Left ventricle myocardium inferior (tissue), 1 donor: ENCODE measurements around the gene CDT1. TPM values are rescaled to one million over a fixed set of nuclear protein-coding genes. Genes with fewer than 3 reads are reported as not detected.
"Not testable (repeated sequence)": the region's sequence is repeated elsewhere in the genome, so short reads cannot be mapped to it uniquely, and the experiment has no call there.

ENCODE experiments used
- DNase-seq: peaks from one replicate; pipeline ENCODE4 v3.0.0-alpha.2; 2020
- H3K27ac ChIP-seq: fragments of 200-600 bp; replicated peaks from 2 replicates; pipeline ENCODE4 v1.8.0; 2021
- H3K27me3 ChIP-seq: fragments of 200-600 bp; 2 replicates; pipeline ENCODE4 v1.8.0; 2021; ENCODE audit warnings: low read depth
- H3K36me3 ChIP-seq: fragments of 200-600 bp; 2 replicates; pipeline ENCODE4 v1.8.0; 2021
- H3K4me1 ChIP-seq: fragments of 200-600 bp; 2 replicates; pipeline ENCODE4 v1.8.0; 2021
- H3K4me3 ChIP-seq: fragments of 200-600 bp; 2 replicates; pipeline ENCODE4 v1.8.0; 2021; ENCODE audit warnings: mild to moderate bottlenecking, moderate library complexity
- H3K9me3 ChIP-seq: fragments of 200-600 bp; replicated peaks from 2 replicates; pipeline ENCODE4 v1.8.0; 2021
- intact Hi-C: fragments of 100-400 bp; cut with micrococcal nuclease; formaldehyde crosslinking; loops from one replicate; pipeline ENCODE4 v1.11.0; 2022
- total RNA-seq: library from RNA; stranded (reverse); fragmentation: NEBNext Ultra II Directional; extraction: Animal tissue kit (Norgen Biotek cat#: 25700); gene quantifications from one replicate; pipeline ENCODE4 v1.2.1, GENCODE V29; 2021
- TF ChIP-seq, protein P1 (sequence below): fragments of 200-600 bp; IDR thresholded peaks from 2 replicates; pipeline ENCODE4 v1.8.0; 2021; ENCODE audit warnings: antibody characterized with exemption, mild to moderate bottlenecking, borderline replicate concordance
- donor health status: DM: no; HTN: yes; CAD: no; lungs with severe emphysema.

The CDT1 gene
- total RNA-seq, 1 donor from 2014 or later = 0.63 TPM

DNA sequence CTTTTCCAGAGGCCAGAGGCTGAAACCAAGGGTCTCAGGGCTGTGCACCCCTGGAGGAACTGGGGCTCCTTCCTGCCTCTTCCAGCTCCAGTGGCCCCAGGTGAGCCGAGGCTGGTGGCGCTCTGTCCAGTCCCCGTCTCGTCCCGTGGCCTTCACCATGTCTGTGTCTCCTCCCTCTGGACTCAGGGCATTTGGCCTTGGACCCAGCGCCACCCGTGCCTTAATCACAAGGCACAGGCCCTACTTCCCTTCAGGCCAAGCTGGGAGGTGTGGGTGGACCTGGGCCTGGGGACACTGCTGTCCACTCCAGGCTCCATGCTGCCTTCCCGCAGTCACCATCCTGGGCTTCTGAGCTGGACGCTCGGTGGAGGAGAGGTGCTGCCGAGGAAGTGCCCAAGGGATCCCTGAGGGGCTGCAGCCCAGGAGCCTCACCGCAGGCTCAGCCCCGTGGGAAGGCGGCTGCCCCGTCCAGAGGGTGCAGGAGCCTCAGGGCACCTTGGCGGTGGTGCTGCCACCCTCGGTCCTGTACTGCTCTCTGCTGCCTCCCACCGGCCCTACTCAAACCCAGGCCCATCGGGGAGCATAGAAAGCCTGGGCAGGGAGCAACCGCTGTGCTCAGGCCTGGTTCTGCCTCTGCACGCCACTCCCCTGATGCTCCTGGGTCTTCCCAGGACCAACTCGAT lies 17.7 kb downstream of the CDT1 start:
- Histone ChIP-seq H3K27ac (no peak overlapping the region), H3K9me3 (no peaks in the 10 kb centered on the region), H3K27me3 (no peaks in the 10 kb centered on the region), H3K4me3 (no peak overlapping the region), H3K4me1 (no peaks in the 10 kb centered on the region), H3K36me3 (peaks cover 34% of the 10 kb centered on the region)
- no peak for DNase-seq
- intact Hi-C loops = no loop called here
- TF ChIP-seq, protein P1, sequence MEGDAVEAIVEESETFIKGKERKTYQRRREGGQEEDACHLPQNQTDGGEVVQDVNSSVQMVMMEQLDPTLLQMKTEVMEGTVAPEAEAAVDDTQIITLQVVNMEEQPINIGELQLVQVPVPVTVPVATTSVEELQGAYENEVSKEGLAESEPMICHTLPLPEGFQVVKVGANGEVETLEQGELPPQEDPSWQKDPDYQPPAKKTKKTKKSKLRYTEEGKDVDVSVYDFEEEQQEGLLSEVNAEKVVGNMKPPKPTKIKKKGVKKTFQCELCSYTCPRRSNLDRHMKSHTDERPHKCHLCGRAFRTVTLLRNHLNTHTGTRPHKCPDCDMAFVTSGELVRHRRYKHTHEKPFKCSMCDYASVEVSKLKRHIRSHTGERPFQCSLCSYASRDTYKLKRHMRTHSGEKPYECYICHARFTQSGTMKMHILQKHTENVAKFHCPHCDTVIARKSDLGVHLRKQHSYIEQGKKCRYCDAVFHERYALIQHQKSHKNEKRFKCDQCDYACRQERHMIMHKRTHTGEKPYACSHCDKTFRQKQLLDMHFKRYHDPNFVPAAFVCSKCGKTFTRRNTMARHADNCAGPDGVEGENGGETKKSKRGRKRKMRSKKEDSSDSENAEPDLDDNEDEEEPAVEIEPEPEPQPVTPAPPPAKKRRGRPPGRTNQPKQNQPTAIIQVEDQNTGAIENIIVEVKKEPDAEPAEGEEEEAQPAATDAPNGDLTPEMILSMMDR = no peak

DNA sequence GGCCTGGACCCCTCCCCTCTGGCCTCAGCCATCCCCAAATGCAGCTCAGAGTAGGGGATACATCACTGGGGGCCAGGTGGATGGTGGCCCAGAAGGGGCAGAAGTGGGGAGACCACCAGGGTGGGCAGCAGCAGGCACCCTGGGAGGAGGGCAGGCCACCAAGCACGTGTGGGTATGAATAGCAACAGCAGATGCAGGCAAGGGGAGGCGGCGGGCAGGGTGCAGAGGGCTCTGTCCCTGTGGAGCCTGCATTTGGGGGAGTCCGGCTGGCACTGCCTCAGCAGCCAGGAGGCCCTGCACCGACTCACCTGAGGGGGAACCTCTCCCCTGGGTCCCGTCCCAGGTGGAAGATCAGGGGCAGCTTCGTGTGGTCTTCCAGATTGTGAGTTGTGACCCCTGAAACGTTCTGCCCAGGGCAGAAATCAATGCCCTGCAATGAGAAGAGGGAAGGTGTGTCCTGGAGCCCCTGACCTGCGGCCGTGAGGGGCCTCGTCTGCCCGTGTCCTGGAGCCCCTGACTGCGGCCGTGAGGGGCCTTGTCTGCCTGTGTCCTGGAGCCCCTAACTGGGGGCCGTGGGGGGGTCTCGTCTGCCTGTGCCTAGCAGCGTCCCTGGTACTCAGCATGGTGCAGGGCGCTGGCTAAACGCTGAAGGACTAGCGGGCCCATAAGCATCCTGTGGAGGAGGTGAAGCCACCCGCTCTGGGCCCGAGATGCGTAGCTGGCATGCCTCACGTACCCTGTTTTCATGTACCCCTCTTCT lies 18.9 kb downstream of the CDT1 start:
- H3K27me3 ChIP-seq = no peaks in the 10 kb centered on the region
- intact Hi-C loops = no loop called here

DNA sequence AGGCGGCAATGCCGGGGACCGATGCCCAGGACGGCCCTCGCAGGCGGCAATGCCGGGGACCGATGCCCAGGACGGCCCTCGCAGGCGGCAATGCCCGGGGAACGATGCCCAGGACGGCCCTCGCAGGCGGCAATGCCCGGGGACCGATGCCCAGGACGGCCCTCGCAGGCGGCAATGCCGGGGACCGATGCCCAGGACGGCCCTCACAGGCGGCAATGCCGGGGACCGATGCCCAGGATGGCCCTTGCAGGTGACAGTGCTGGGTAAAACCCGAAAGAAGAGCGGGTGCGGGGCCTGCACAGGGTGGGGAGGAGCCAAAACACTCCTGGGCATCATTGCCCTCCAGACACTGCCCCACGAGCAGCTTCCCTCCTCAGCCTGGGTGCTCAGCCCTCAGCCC lies 20.1 kb downstream of the CDT1 start:
- H3K4me3 ChIP-seq, intact Hi-C loops, H3K27me3 ChIP-seq, DNase-seq, H3K27ac ChIP-seq, H3K9me3 ChIP-seq, H3K4me1 ChIP-seq: not testable (repeated sequence)
- H3K36me3 ChIP-seq = peaks cover 55% of the 10 kb centered on the region

More for the DNA sequence above, 18.9 kb downstream of the CDT1 start:
- Histone ChIP-seq H3K27ac (no peak overlapping the region), H3K36me3 (peaks cover 44% of the 10 kb centered on the region), H3K4me3 (no peak overlapping the region), H3K9me3 (no peaks in the 10 kb centered on the region), H3K4me1 (no peaks in the 10 kb centered on the region)
- no peak for DNase-seq
- TF ChIP-seq, protein P1 = no peak

DNA sequence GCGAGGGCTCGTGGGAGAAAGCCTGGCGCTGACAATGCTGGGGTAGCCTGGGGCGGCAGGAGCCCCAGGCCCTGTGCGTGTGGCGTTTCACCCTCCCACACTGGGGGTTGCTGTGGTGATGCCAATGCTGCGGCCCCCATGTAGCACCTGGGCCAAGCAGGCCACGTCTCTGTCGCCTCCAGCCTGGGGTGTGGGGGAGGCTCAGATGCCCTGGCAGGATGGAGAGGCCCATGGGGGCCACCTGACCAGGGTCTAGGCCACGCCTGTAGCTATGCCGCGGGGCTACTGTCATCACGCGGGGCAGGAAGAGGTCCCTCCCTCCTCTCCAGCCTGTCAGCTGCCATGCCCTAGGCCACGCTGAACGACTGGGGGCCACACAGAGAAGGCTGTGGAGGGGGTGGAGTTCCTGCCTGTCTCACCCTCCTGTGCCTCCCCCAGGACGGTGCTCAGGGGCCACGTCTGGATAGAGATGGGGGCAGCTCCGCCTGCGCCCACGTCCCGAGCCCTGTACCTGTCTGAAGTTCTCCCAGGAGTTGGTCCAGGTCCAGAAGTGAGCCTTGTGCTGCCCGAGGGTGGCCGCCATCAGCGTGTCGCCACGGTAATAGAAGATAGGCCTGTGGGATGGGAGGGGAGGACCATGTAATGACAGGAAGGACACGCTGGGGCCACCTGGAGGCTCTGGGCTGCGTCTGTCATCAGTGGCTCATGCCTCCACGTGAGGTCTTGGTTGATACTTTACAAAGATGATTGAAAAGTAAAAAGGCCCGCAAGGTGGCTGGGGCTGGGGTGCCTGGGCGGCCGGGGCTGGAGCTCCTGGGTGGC lies 20.9 kb downstream of the CDT1 start:
- Histone ChIP-seq H3K4me1 (no peaks in the 10 kb centered on the region), H3K36me3 (peaks cover 56% of the 10 kb centered on the region), H3K9me3 (no peaks in the 10 kb centered on the region), H3K27ac (no peak overlapping the region), H3K27me3 (no peaks in the 10 kb centered on the region), H3K4me3 (no peak overlapping the region)
- DNase-seq = no peak
- intact Hi-C loops = no loop called here
- TF ChIP-seq, protein P1 = no peak

DNA sequence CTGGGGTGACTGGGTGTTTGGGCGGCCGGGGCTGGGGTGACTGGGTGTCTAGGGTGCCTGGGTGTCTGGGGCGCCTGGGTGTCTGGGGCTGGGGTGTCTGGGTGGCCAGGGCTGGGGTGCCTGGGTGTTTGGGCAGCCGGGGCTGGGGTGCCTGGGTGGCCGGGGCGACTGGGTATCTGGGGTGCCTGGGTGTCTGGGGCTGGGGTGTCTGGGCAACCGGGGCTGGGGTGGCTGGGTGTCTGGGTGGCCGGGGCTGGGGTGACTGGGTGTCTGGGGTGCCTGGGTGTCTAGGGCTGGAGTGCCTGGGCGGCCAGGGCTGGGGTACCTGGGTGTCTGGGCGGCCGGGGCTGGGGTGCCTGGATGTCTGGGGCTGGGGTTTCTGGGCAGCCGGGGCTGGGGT lies 21.6 kb downstream of the CDT1 start:
- Histone ChIP-seq H3K36me3 (peaks cover 56% of the 10 kb centered on the region), H3K4me1 (no peaks in the 10 kb centered on the region), H3K4me3 (no peak overlapping the region), H3K9me3 (no peaks in the 10 kb centered on the region), H3K27me3 (no peaks in the 10 kb centered on the region), H3K27ac (no peak overlapping the region)
- intact Hi-C loops = no loop called here
- TF ChIP-seq, protein P1 = no peak
- no peak for DNase-seq
